GM19452 (cell line): Measurements from ENCODE around the gene VWA8.
"Not testable (repeated sequence)": the region's sequence is repeated elsewhere in the genome, so short reads cannot be mapped to it uniquely, and the experiment has no call there.

Experiments used
- ATAC-seq: cut with Tn5 transposase; IDR thresholded peaks from one replicate; pipeline ENCODE4 v1.9.1; 2021; ENCODE audit not compliant: unreplicated experiment

VWA8 gene

GRCh38 chr13:41751734-41752445, 209.0 kb downstream of the VWA8 start:
- ATAC-seq = no peak

GRCh38 chr13:41751277-41751676, 209.6 kb downstream of the VWA8 start:
- ATAC-seq = no peak

DNA sequence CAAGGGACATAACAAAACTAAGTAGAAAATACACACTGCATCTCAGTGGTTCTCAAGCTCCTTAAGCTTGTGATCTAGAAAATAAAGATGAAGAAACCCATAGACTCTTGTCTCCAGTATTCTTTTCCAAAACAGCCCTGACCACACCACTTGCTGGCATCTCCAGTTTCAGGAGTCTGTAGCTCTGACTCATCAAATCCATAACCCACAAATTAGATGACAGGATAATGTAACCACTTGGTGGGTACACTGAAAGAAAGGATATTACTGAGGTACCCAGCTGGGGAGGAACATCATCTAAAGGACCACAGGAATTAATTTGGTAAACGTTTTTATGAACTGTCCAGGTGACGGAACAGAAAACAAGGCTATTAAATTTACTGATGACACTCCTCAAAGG, 214.7 kb downstream of the VWA8 start:
- no peak for ATAC-seq

DNA sequence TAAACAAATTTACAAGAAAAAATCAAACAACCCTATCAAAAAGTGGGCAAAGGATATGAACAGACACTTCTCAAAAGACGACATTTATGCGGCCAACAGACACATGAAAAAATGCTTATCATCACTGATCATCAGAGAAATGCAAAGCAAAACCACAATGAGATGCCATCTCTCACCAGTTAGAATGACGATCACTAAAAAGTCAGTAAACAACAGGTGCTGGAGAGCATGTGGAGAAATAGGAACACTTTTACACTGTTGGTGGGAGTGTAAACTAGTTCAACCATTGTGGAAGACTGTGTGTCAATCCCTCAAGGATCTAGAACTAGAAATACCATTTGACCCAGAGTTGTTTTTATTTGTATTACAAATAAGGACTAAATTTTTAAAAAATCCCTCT, 215.4 kb downstream of the VWA8 start:
- not testable (repeated sequence) for ATAC-seq

GRCh38 chr13:41742917-41743552, 217.9 kb downstream of the VWA8 start:
- no peak for ATAC-seq

GRCh38 chr13:41740479-41740878, 220.4 kb downstream of the VWA8 start:
- no peak for ATAC-seq

DNA sequence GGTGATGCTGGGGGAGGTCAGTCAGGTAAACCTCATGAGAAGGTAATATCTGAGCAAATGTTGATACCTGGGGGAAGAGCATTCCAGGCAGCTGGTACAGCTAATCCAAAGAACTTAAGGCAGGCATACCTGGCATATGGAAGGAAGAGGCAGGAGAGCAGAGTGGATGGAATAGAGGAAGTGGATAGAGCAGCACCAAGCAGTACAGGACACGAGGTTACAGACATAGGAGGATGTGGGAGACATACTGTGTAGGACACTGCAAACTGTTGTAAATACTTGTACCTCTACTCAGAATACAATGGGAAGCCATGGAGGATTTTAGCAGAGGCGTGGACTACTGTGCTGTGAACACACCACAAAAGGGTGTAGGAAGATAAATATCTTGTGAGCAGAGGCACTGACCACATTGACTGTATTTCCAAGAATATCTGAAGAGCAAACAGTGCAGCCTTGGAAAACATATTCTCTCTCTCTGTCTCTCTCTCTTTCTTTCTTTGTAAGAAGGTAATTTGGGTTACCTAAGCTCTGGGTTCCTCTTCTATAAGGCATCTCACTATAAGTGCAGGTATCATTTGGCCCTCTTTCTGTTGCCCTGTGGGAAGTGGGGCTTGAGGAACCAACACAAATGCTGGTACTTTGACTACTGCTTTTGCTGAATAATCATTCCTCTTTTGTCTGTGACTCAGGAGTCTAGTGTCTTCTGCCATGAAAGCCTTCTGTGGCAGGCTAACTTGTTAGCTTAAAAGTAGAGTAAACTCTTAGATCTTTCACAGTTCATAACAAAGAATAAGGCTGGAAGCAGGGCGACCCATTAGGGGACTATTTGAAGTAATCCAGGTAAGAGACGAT, 238.0 kb downstream of the VWA8 start:
- ATAC-seq = no peak

- ATAC-seq = no peak
These were observed 239.9 kb downstream of the VWA8 start for GRCh38 chr13:41720839-41721561.

GRCh38 chr13:41716236-41716635, 244.7 kb downstream of the VWA8 start:
- ATAC-seq = no peak

GRCh38 chr13:41713405-41713804, 247.5 kb downstream of the VWA8 start:
- ATAC-seq = no peak

- no peak for ATAC-seq
These were observed 250.1 kb downstream of the VWA8 start for GRCh38 chr13:41710771-41711170.

GRCh38 chr13:41709511-41709910, 251.4 kb downstream of the VWA8 start:
- no peak for ATAC-seq

GRCh38 chr13:41708713-41709112, 252.2 kb downstream of the VWA8 start:
- ATAC-seq = no peak

- no peak for ATAC-seq
These were observed 253.6 kb downstream of the VWA8 start for GRCh38 chr13:41707194-41707821.

DNA sequence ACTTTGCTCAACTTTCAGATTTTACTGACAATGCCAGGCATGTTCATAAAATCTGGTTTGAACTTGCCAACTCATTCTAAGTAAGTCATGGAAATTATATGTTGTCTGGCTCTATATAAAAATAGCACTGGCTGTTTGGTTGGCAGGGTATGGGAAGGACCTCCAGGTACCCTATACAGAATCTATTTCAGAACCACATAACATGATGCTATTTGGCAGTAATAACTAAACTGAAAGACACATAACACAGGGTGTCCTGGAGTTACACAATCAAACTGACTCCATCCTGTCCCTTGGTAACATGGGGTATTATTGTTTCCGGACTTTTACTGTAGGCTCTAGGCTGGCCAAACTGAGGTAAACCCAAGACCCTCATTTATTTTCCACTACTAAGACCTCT, 254.8 kb downstream of the VWA8 start:
- no peak for ATAC-seq

DNA sequence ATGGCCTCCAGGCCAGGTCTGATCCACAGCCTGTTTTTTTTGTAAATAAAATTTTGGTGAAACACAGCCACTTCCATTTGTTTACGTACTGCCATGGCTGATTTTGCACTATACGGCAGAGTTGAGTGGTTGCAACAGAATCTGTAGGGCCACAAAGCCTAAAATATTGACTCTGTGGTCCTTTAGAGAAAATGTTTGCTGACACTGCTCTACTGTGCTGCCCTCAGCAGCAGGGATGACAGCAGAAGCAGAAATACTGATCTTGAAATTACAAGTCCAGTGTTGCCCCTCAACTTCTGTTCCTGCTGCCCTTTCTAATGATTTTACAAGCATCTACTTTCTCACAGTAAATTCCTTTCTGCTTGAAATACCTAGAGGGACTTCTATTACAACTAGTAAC, 258.4 kb downstream of the VWA8 start:
- ATAC-seq = no peak

- no peak for ATAC-seq
These were observed 259.2 kb downstream of the VWA8 start for GRCh38 chr13:41701676-41702075.

DNA sequence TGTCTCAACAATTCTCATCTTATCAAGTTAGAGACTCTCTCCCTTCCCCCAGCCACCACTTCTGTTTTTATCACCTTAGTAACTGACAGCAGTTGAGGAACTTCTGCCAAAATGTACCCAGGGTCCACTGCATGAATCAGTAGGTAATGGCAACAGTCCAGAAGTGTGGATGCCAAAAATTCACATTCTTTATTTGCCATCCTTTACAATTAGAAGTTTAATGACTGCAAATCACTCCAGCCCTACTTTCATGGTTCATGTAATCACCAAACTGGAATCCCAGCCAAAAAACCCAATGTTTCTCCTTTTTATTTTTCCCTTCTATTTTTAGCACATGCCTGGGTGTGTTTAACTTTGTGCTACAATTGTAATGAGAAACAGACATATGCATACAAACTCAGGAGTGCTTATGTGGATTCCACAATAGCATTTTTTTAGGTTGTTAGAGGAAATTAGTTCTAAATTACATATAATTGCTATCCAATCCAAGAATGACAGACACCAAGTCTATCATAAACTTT, 260.1 kb downstream of the VWA8 start:
- ATAC-seq = no peak

DNA sequence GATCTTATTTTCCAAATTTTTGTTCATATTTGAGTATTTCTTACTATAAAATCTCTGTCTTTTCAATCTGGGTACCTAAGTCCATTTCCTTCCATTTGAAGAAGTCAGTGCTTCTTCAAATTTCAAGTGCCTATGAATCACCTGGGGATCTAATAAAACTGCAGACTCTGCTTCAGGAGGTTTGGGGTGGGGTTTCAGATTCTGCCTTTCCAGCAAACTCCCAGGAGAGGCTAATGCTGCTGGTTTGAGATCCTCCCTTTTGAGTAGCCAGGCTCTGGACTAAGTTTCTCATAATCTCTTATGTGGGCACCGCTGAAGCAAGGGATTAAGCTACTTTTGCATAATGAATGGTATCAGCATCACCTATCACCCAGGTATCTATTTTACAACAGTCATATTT, 261.1 kb downstream of the VWA8 start:
- no peak for ATAC-seq

- no peak for ATAC-seq
These were observed 263.3 kb downstream of the VWA8 start for GRCh38 chr13:41697578-41697977.
